HEK293 (cell line): ENCODE measurements around the gene MEGF10.

Experiments
- CTCF ChIA-PET: fragments of 350-600 bp; formaldehyde crosslinking; extraction: SDS; loops from one replicate; lab custom pipeline; 2021; ENCODE audit warnings: antibody characterized with exemption; lab: Yijun Ruan, JAX
- POLR2A ChIA-PET: fragments of 300-600 bp; formaldehyde crosslinking; extraction: SDS; loops from one replicate; lab custom pipeline; 2020; ENCODE audit warnings: antibody characterized with exemption, inconsistent platforms; lab: Yijun Ruan, JAX
- H3K27ac ChIP-seq: fragments of 200-500 bp; sonication (Bioruptor generic); 2 replicates; pipeline ENCODE4 v1.5.1; 2014; ENCODE audit warnings: low read depth, low read length, control low read depth, inconsistent platforms; ENCODE audit errors: extremely low read depth
- H3K36me3 ChIP-seq, 2 experiments: fragments of 200-500 bp in 1 of 2; sonication (Bioruptor generic) in 1 of 2; 1 replicate in 1 of 2; 2 replicates in 1 of 2; pipeline ENCODE4 v1.5.1; 2014 to 2017; ENCODE audit warnings: inconsistent platforms in 2 of 2, low read length in 2 of 2; ENCODE audit not compliant: control insufficient read depth in 2 of 2, insufficient read depth in 1 of 2
- H3K4me1 ChIP-seq: fragments of 200-500 bp; sonication (Bioruptor generic); 2 replicates; pipeline ENCODE4 v1.5.1; 2014; ENCODE audit warnings: mild to moderate bottlenecking, low read length, inconsistent platforms; ENCODE audit not compliant: control insufficient read depth, insufficient read depth
- H3K4me3 ChIP-seq: 2 replicates; pipeline ENCODE4 v1.5.1; 2011; ENCODE audit warnings: low read depth, mild to moderate bottlenecking, control low read depth, low read length, moderate library complexity
- H3K9me3 ChIP-seq: fragments of 200-500 bp; sonication (Bioruptor generic); 2 replicates; pipeline ENCODE4 v1.5.1; 2014; ENCODE audit warnings: low read depth, low read length, inconsistent platforms; ENCODE audit not compliant: control insufficient read depth, insufficient read depth
- GLIS2 ChIP-seq: fragments of 450-650 bp; formaldehyde crosslinking; IDR thresholded peaks from 2 replicates; pipeline ENCODE4 v1.5.1; 2016; ENCODE audit warnings: missing biosample characterization, missing genetic modification characterization
- KLF7 ChIP-seq: fragments of 450-650 bp; formaldehyde crosslinking; IDR thresholded peaks from 2 replicates; pipeline ENCODE4 v1.5.1; 2016; ENCODE audit warnings: missing biosample characterization, missing genetic modification characterization, borderline replicate concordance
- KLF8 ChIP-seq: fragments of 450-650 bp; formaldehyde crosslinking; IDR thresholded peaks from 2 replicates; pipeline ENCODE4 v1.5.1; 2016; ENCODE audit warnings: missing biosample characterization, missing genetic modification characterization
- SCRT2 ChIP-seq: fragments of 450-650 bp; formaldehyde crosslinking; IDR thresholded peaks from 2 replicates; pipeline ENCODE4 v1.5.1; 2016; ENCODE audit warnings: missing biosample characterization, missing genetic modification characterization
- ZBTB26 ChIP-seq: fragments of 450-650 bp; formaldehyde crosslinking; optimal IDR thresholded peaks from 2 replicates; pipeline ENCODE3; 2016; ENCODE audit warnings: missing biosample characterization, mild to moderate bottlenecking, missing genetic modification characterization
- ZFHX2 ChIP-seq: fragments of 450-650 bp; formaldehyde crosslinking; conservative IDR thresholded peaks from 2 replicates; pipeline ENCODE4 v1.5.1; 2016; ENCODE audit warnings: missing biosample characterization, missing genetic modification characterization
- ZFP37 ChIP-seq: fragments of 450-650 bp; formaldehyde crosslinking; IDR thresholded peaks from 2 replicates; pipeline ENCODE4 v1.5.1; 2016; ENCODE audit warnings: missing biosample characterization, missing genetic modification characterization
- ZFP41 ChIP-seq: fragments of 450-650 bp; formaldehyde crosslinking; IDR thresholded peaks from 2 replicates; pipeline ENCODE4 v1.5.1; 2016; ENCODE audit warnings: missing biosample characterization, missing genetic modification characterization, borderline replicate concordance
- ZNF18 ChIP-seq: fragments of 450-650 bp; formaldehyde crosslinking; IDR thresholded peaks from 2 replicates; pipeline ENCODE4 v1.5.1; 2016; ENCODE audit warnings: missing biosample characterization, missing genetic modification characterization
- ZNF221 ChIP-seq: fragments of 450-650 bp; formaldehyde crosslinking; IDR thresholded peaks from 2 replicates; pipeline ENCODE4 v1.5.1; 2017; ENCODE audit warnings: missing biosample characterization, missing genetic modification characterization, borderline replicate concordance
- ZNF335 ChIP-seq: fragments of 450-650 bp; formaldehyde crosslinking; conservative IDR thresholded peaks from 2 replicates; pipeline ENCODE4 v1.5.1; 2016; ENCODE audit warnings: missing biosample characterization, missing genetic modification characterization
- ZNF354C ChIP-seq: fragments of 450-650 bp; formaldehyde crosslinking; IDR thresholded peaks from 2 replicates; pipeline ENCODE4 v1.5.1; 2016; ENCODE audit warnings: missing biosample characterization, missing genetic modification characterization, low read depth, borderline replicate concordance
- ZNF514 ChIP-seq: fragments of 450-650 bp; formaldehyde crosslinking; IDR thresholded peaks from 2 replicates; pipeline ENCODE4 v1.5.1; 2016; ENCODE audit warnings: missing biosample characterization, missing genetic modification characterization
- ZNF544 ChIP-seq: fragments of 450-650 bp; formaldehyde crosslinking; IDR thresholded peaks from 2 replicates; pipeline ENCODE4 v1.5.0; 2017; ENCODE audit warnings: missing biosample characterization, missing genetic modification characterization
- ZNF555 ChIP-seq: fragments of 450-650 bp; formaldehyde crosslinking; conservative IDR thresholded peaks from 2 replicates; pipeline ENCODE4 v1.5.1; 2017; ENCODE audit warnings: missing biosample characterization, mild to moderate bottlenecking, missing genetic modification characterization, inconsistent platforms
- ZNF600 ChIP-seq: fragments of 450-650 bp; formaldehyde crosslinking; IDR thresholded peaks from 2 replicates; pipeline ENCODE4 v1.5.1; 2016; ENCODE audit warnings: missing biosample characterization, missing genetic modification characterization
- ZNF639 ChIP-seq: fragments of 450-650 bp; formaldehyde crosslinking; IDR thresholded peaks from 2 replicates; pipeline ENCODE4 v1.5.1; 2016; ENCODE audit warnings: missing biosample characterization, missing genetic modification characterization
- ZNF707 ChIP-seq: fragments of 450-650 bp; formaldehyde crosslinking; IDR thresholded peaks from 2 replicates; pipeline ENCODE4 v1.5.1; 2016; ENCODE audit warnings: missing biosample characterization, missing genetic modification characterization
- ZNF785 ChIP-seq: fragments of 450-650 bp; formaldehyde crosslinking; IDR thresholded peaks from 2 replicates; pipeline ENCODE4 v1.5.1; 2016; ENCODE audit warnings: missing biosample characterization, missing genetic modification characterization

The MEGF10 gene

GRCh38 chr5:127400946-127401670, 110.5 kb downstream of the MEGF10 start:
- POLR2A ChIA-PET: no interaction called here
- Histone ChIP-seq H3K4me3 (no peak overlapping the region), H3K4me1 (no peaks in the 10 kb centered on the region), H3K9me3 (no peaks in the 10 kb centered on the region)
- CTCF ChIA-PET: no interaction called here
- TF ChIP-seq GLIS2 (tag by site-specific recombination) (no peak), ZNF785 (tag by site-specific recombination) (no peak), KLF7 (tag by site-specific recombination) (no peak), ZNF600 (no peak), ZNF639 (tag by site-specific recombination) (no peak), ZNF544 (tag by site-specific recombination) (no peak), ZNF707 (no peak), ZNF18 (tag by site-specific recombination) (no peak), ZNF514 (no peak), ZNF335 (tag by site-specific recombination) (no peak), ZBTB26 (tag by site-specific recombination) (no peak), ZNF555 (tag by site-specific recombination) (no peak)
- TF ChIP-seq, all 188 proteins: peak for 0
- no peak overlapping the region for H3K27ac ChIP-seq
- no peaks in the 10 kb centered on the region for H3K36me3 ChIP-seq

GRCh38 chr5:127402361-127402760, 111.8 kb downstream of the MEGF10 start:
- H3K36me3 ChIP-seq: no peaks in the 10 kb centered on the region
- 0 out of 2 replicates have a peak, but pooled peaks cover 2% of the 10 kb centered on the region for H3K4me1 ChIP-seq
- no peak overlapping the region for H3K4me3 ChIP-seq
- POLR2A ChIA-PET: no interaction called here
- no peaks in the 10 kb centered on the region for H3K9me3 ChIP-seq
- no peak overlapping the region for H3K27ac ChIP-seq
- TF ChIP-seq ZFP37 (tag by site-specific recombination) (no peak), ZFP41 (tag by site-specific recombination) (no peak), KLF8 (tag by site-specific recombination) (no peak), SCRT2 (tag by site-specific recombination) (no peak)
- CTCF ChIA-PET: no interaction called here

- CTCF ChIA-PET: no interaction called here
- H3K27ac ChIP-seq: no peak overlapping the region
- no peaks in the 10 kb centered on the region for H3K9me3 ChIP-seq
- TF ChIP-seq ZNF221 (tag by site-specific recombination): no peak
- TF ChIP-seq ZFHX2 (tag by site-specific recombination): no peak
- no peak for TF ChIP-seq ZNF354C (tag by site-specific recombination)
- TF ChIP-seq ZNF514: no peak
- H3K4me3 ChIP-seq: no peak overlapping the region
- 0 out of 2 replicates have a peak, but pooled peaks cover 2% of the 10 kb centered on the region for H3K4me1 ChIP-seq
- POLR2A ChIA-PET: no interaction called here
- H3K36me3 ChIP-seq: no peaks in the 10 kb centered on the region
These were observed 113.6 kb downstream of the MEGF10 start for GRCh38 chr5:127404190-127404589.
